K562 (cell line): ENCODE results near the gene PCBD1. TPM values are rescaled to one million over a fixed set of nuclear protein-coding genes. Genes with fewer than 3 reads are reported as not detected.

Experiments
- ATAC-seq: fragments of 200-7000 bp; cut with Tn5 transposase; 3 replicates; pipeline ENCODE4 v1.9.1; 2020; ENCODE audit warnings: moderate library complexity
- BruUV-seq: library from RNA; stranded (reverse); fragments of 400-500 nt; replicated peaks from 2 replicates; lab custom pipeline; 2021; lab: Mats Ljungman, UMichigan
- CTCF ChIA-PET: fragments of 300-600 bp; formaldehyde crosslinking; extraction: SDS; loops from one replicate; lab custom pipeline; 2021; ENCODE audit warnings: low intra/inter-chr PET ratio; lab: Yijun Ruan, JAX
- POLR2A ChIA-PET: fragments of 300-600, 350-650 bp; sonication (Branson Sonifier 250); formaldehyde crosslinking; extraction: SDS; loops from one replicate; lab custom pipeline; 2021; ENCODE audit warnings: antibody characterized with exemption, inconsistent platforms; lab: Yijun Ruan, JAX
- DNase-seq, 4 experiments: peaks; one replicate each; pipeline versions ENCODE4 v3.0.0 to v3.0.0-alpha.2; 2011 to 2018; ENCODE audit warnings: low spot score in 3 of 4, mixed read lengths in 3 of 4; ENCODE audit errors: extremely low read depth in 1 of 4
- FAIRE-seq: peaks from 2 replicates; lab custom pipeline; 2011; peaks lifted over from hg19 to GRCh38; lab: Jason Lieb, UNC
- H2AFZ ChIP-seq: 2 replicates; pipeline ENCODE4 v1.6.0; 2011; ENCODE audit warnings: low read depth, low read length, control low read depth, inconsistent platforms
- H3K27ac ChIP-seq: fragments of 200-600 bp; 3 replicates; pipeline ENCODE4 v1.8.0; 2011; ENCODE audit warnings: low read depth, mild to moderate bottlenecking, control low read depth, inconsistent platforms, low read length, moderate library complexity, mixed read lengths; ENCODE audit errors: extremely low read depth
- H3K27me3 ChIP-seq, 2 experiments: fragments of 300-600 bp in 1 of 2; 2 replicates in 1 of 2; 3 replicates in 1 of 2; pipeline versions ENCODE4 v1.6.0 to v1.8.0; 2011; ENCODE audit warnings: inconsistent platforms in 2 of 2, low read length in 2 of 2, mild to moderate bottlenecking in 1 of 2, mixed read lengths in 1 of 2, moderate library complexity in 1 of 2; ENCODE audit not compliant: control insufficient read depth in 2 of 2, insufficient read depth in 2 of 2
- H3K36me3 ChIP-seq: fragments of 300-600 bp; 3 replicates; pipeline ENCODE4 v1.8.0; 2011; ENCODE audit warnings: mild to moderate bottlenecking, low read length, inconsistent platforms; ENCODE audit not compliant: control insufficient read depth, insufficient read depth
- H3K4me1 ChIP-seq, 2 experiments: fragments of 200-600 bp in 1 of 2; replicated peaks in 1 of 2; 2 replicates in 1 of 2; 3 replicates in 1 of 2; pipeline versions ENCODE4 v1.5.1 to v1.8.0; 2011; ENCODE audit warnings: inconsistent platforms in 2 of 2, low read length in 2 of 2, mild to moderate bottlenecking in 1 of 2, mixed read lengths in 1 of 2, moderate library complexity in 1 of 2; ENCODE audit not compliant: control insufficient read depth in 2 of 2, insufficient read depth in 2 of 2
- H3K4me2 ChIP-seq: 2 replicates; pipeline ENCODE4 v1.6.1; 2011; ENCODE audit warnings: low read length, control low read depth, inconsistent platforms, mixed read lengths; ENCODE audit not compliant: insufficient read depth
- H3K4me3 ChIP-seq: fragments of 200-600 bp; sonication (generic), shearing (Covaris generic); 2 replicates; pipeline ENCODE4 v1.5.1; 2016; ENCODE audit warnings: control low read depth, inconsistent platforms
- H3K79me2 ChIP-seq: fragments of 200-600 bp; 3 replicates; pipeline ENCODE4 v1.8.0; 2011; ENCODE audit warnings: low read length, inconsistent platforms; ENCODE audit not compliant: control insufficient read depth, insufficient read depth
- H3K9ac ChIP-seq, 2 experiments: 2 replicates each; pipeline versions ENCODE4 v1.6.0 to v1.6.1; 2011; ENCODE audit warnings: low read depth in 2 of 2, low read length in 2 of 2, control low read depth in 1 of 2, inconsistent platforms in 1 of 2, mild to moderate bottlenecking in 1 of 2, mixed read lengths in 1 of 2; ENCODE audit not compliant: insufficient read depth in 1 of 2
- H3K9me1 ChIP-seq: one replicate; pipeline ENCODE4 v1.6.0; 2011; ENCODE audit warnings: inconsistent platforms, mild to moderate bottlenecking, low read length, moderate library complexity; ENCODE audit not compliant: control insufficient read depth, insufficient read depth
- H3K9me3 ChIP-seq: replicated peaks from 2 replicates; pipeline ENCODE4 v1.5.1; 2011; ENCODE audit warnings: low read depth, low read length, inconsistent platforms; ENCODE audit not compliant: control insufficient read depth, insufficient read depth
- H4K20me1 ChIP-seq: replicated peaks from 2 replicates; pipeline ENCODE4 v1.6.1; 2011; ENCODE audit warnings: low read length, inconsistent platforms, mixed read lengths; ENCODE audit not compliant: control insufficient read depth, insufficient read depth
- CC2D1A ChIP-seq: fragments of 450-650 bp; IDR thresholded peaks from 2 replicates; pipeline ENCODE4 v1.6.1; 2017; ENCODE audit warnings: mild to moderate bottlenecking
- CHD1 ChIP-seq: fragments of 200-600 bp; sonication (generic); IDR thresholded peaks from one replicate; pipeline ENCODE4 v1.6.1; 2012; ENCODE audit warnings: mild to moderate bottlenecking, moderate library complexity, low read length, inconsistent platforms
- ETV6 ChIP-seq, 3 experiments: fragments of 150-350 bp in 1 of 3; sonication (generic) in 1 of 3; formaldehyde crosslinking in 1 of 3; IDR thresholded peaks; 2 replicates each; pipeline versions ENCODE4 v1.6.1 to v1.8.0; 2014 to 2022; ENCODE audit warnings: borderline replicate concordance in 2 of 3, low read depth in 2 of 3, antibody characterized with exemption in 1 of 3, low read length in 1 of 3, mild to moderate bottlenecking in 1 of 3, missing genetic modification reagents in 1 of 3
- MEF2A ChIP-seq: IDR thresholded peaks from 2 replicates; pipeline ENCODE4 v1.6.1; 2011; ENCODE audit warnings: low read depth, mild to moderate bottlenecking, low read length, moderate library complexity; ENCODE audit not compliant: control insufficient read depth
- NELFE ChIP-seq: IDR thresholded peaks from 2 replicates; pipeline ENCODE4 v1.6.1; 2011; ENCODE audit warnings: mild to moderate bottlenecking; ENCODE audit not compliant: insufficient read depth, insufficient read length
- POLR2AphosphoS2 ChIP-seq: IDR thresholded peaks from 2 replicates; pipeline ENCODE4 v1.6.1; 2012; ENCODE audit warnings: low read length, improper control_type of control experiment
- PTRF ChIP-seq: fragments of 450-650 bp; IDR thresholded peaks from 2 replicates; pipeline ENCODE4 v1.6.1; 2016; ENCODE audit warnings: mild to moderate bottlenecking, missing genetic modification characterization, missing compliant biosample characterization
- RHOXF2B ChIP-seq: fragments of 250-450 bp; sonication (Bioruptor Pico); conservative IDR thresholded peaks from 2 replicates; pipeline ENCODE4 v1.5.1; 2021
- ZC3H8 ChIP-seq: fragments of 450-650 bp; IDR thresholded peaks from 2 replicates; pipeline ENCODE4 v1.6.1; 2017
- ZFP1 ChIP-seq: fragments of 450-650 bp; formaldehyde crosslinking; IDR thresholded peaks from 2 replicates; pipeline ENCODE4 v1.4.0; 2020; ENCODE audit warnings: mild to moderate bottlenecking, mixed read lengths
- ZNF212 ChIP-seq: fragments of 450-650 bp; formaldehyde crosslinking; IDR thresholded peaks from 2 replicates; pipeline ENCODE4 v1.4.0; 2020; ENCODE audit warnings: mild to moderate bottlenecking
- WGBS: fragments of 100-300 bp; shearing (Covaris generic); methylation state at CpG from one replicate; pipeline ENCODE4 v1.1.6; 2016; ENCODE audit warnings: low coverage, mixed read lengths; ENCODE audit not compliant: insufficient coverage; ENCODE audit errors: missing lambda C conversion rate; 5-methylcytosine and 5-hydroxymethylcytosine counted together
- in situ Hi-C: fragments of 300-500 bp; cut with MboI; formaldehyde crosslinking; loops from 4 replicates; pipeline ENCODE4 v1.15.0; 2018; ENCODE audit warnings: inconsistent platforms, mixed read lengths
- intact Hi-C: fragments of 100-400 bp; cut with micrococcal nuclease; formaldehyde crosslinking; loops from 2 replicates; pipeline ENCODE4 v1.14.2; 2022
- polyA plus RNA-seq, 8 experiments: library from polyadenylated mRNA; depleted of rRNA in 4 of 8; stranded (reverse) in 5 of 8; unstranded in 3 of 8; fragments of >200 nt; fragmentation: Nextera tagmentation in 2 of 8; fragmentation: Illumina TruSeq in 1 of 8; extraction: Ambion mirVana in 2 of 8; extraction: Trizol in 1 of 8; gene quantifications; 2 replicates each; pipeline versions ENCODE4 v1.2.1 to v1.2.3, GENCODE V29; 2011 to 2014; ENCODE audit warnings: inconsistent platforms in 1 of 8, missing spikeins in 1 of 8
- total RNA-seq, 7 experiments: library from RNA; depleted of rRNA in 6 of 7; stranded (reverse); fragments of >200 nt in 6 of 7; fragmentation: Illumina TruSeq in 2 of 7; extraction: Trizol in 2 of 7; gene quantifications; 2 replicates each; pipeline versions ENCODE4 v1.2.1 to v1.2.3, GENCODE V29; 2011 to 2021; ENCODE audit warnings: low replicate concordance in 1 of 7
- TF ChIP-seq, protein P1 (sequence below): fragments of 250-450 bp; sonication (Bioruptor Pico); IDR thresholded peaks from 2 replicates; pipeline ENCODE4 v1.5.0; 2022; ENCODE audit warnings: mild to moderate bottlenecking
- TF ChIP-seq, protein P2 (sequence below): sonication (generic); formaldehyde crosslinking; IDR thresholded peaks from 2 replicates; pipeline ENCODE4 v1.8.1; 2022; ENCODE audit warnings: missing genetic modification reagents
- TF ChIP-seq, protein P3 (sequence below): fragments of 450-650 bp; IDR thresholded peaks from 2 replicates; pipeline ENCODE4 v1.6.1; 2018; ENCODE audit warnings: mild to moderate bottlenecking, low read depth; ENCODE audit not compliant: partially characterized antibody

The PCBD1 gene
- total and polyA plus RNA-seq, 9 of the 15 experiments (the other 6 are each of a cell fraction or from before 2014, with no cell fraction given), result 14.6 to 109 (median 57.0) TPM

DNA sequence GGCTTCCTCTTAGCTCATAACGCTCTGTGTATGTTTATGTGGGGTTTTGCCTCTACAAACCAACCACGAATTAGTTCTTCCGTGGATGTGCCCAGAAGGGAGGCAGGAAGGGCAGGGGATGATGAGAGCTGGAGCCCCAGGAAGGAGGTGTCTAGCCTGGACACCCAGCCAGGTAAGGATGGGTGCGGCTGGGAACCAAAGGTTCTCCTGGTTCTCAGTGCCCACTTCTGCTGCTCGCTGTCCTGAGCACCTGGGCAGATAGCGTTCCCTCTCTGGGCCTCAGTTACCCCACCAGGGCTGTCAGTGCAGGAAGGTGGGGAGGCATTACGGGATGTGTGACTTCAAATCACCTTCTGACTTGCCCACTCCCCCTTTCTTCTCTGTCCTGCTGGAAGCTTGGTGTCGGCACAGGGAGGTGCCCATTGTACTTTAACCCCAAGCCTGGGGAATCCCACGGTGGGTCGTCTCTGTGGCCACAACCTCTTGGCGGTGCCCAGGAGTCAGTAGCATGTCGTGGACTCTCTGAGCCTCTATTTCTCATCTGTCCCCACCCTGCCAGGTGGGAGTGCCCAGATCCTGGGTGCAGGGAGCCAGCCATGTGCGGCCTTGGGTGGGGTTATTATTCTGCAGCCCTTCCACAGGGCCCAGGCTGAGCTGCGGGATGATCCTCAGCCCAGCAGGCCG is 18.7 kb upstream of the PCBD1 start:
- Histone ChIP-seq H3K27me3 (peaks cover 33 to 74% of the 10 kb centered on the region in 2 experiments), H4K20me1 (peaks cover 16% of the 10 kb centered on the region), H3K9ac (no peak overlapping the region), H3K4me1 (peaks cover 0 to 5% of the 10 kb centered on the region in 2 experiments; a peak in 3 of 5 replicates), H3K36me3 (no peaks in the 10 kb centered on the region), H3K4me2 (no peak overlapping the region), H2AFZ (no peak overlapping the region), H3K4me3 (no peak overlapping the region), H3K9me1 (no peaks in the 10 kb centered on the region), H3K9me3 (no peaks in the 10 kb centered on the region), H3K79me2 (no peaks in the 10 kb centered on the region), H3K27ac (no peak overlapping the region)
- no TSS peak for BruUV-seq
- intact Hi-C loops (no loop called here), in situ Hi-C loops (no loop called here)
- POLR2A ChIA-PET, result no interaction called here
- TF ChIP-seq, protein P1, sequence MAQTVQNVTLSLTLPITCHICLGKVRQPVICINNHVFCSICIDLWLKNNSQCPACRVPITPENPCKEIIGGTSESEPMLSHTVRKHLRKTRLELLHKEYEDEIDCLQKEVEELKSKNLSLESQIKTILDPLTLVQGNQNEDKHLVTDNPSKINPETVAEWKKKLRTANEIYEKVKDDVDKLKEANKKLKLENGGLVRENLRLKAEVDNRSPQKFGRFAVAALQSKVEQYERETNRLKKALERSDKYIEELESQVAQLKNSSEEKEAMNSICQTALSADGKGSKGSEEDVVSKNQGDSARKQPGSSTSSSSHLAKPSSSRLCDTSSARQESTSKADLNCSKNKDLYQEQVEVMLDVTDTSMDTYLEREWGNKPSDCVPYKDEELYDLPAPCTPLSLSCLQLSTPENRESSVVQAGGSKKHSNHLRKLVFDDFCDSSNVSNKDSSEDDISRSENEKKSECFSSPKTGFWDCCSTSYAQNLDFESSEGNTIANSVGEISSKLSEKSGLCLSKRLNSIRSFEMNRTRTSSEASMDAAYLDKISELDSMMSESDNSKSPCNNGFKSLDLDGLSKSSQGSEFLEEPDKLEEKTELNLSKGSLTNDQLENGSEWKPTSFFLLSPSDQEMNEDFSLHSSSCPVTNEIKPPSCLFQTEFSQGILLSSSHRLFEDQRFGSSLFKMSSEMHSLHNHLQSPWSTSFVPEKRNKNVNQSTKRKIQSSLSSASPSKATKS (CRISPR knock-in tag), result no peak
- TF ChIP-seq, protein P2, sequence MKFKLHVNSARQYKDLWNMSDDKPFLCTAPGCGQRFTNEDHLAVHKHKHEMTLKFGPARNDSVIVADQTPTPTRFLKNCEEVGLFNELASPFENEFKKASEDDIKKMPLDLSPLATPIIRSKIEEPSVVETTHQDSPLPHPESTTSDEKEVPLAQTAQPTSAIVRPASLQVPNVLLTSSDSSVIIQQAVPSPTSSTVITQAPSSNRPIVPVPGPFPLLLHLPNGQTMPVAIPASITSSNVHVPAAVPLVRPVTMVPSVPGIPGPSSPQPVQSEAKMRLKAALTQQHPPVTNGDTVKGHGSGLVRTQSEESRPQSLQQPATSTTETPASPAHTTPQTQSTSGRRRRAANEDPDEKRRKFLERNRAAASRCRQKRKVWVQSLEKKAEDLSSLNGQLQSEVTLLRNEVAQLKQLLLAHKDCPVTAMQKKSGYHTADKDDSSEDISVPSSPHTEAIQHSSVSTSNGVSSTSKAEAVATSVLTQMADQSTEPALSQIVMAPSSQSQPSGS (CRISPR knock-in tag), result no peak
- no peak for TF ChIP-seq PTRF
- TF ChIP-seq, protein P3, sequence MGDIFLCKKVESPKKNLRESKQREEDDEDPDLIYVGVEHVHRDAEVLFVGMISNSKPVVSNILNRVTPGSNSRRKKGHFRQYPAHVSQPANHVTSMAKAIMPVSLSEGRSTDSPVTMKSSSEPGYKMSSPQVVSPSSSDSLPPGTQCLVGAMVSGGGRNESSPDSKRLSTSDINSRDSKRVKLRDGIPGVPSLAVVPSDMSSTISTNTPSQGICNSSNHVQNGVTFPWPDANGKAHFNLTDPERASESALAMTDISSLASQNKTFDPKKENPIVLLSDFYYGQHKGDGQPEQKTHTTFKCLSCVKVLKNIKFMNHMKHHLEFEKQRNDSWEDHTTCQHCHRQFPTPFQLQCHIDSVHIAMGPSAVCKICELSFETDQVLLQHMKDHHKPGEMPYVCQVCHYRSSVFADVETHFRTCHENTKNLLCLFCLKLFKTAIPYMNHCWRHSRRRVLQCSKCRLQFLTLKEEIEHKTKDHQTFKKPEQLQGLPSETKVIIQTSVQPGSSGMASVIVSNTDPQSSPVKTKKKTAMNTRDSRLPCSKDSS, result no peak
- TF ChIP-seq RHOXF2B (CRISPR knock-in tag), result no peak
- TF ChIP-seq CC2D1A, result no peak
- no peak for TF ChIP-seq MEF2A
- TF ChIP-seq NELFE, result no peak
- no peak for TF ChIP-seq POLR2AphosphoS2
- TF ChIP-seq ZFP1 (CRISPR knock-in tag), result no peak
- TF ChIP-seq ZNF212 (CRISPR knock-in tag), result no peak
- no peak for TF ChIP-seq ETV6 (IDR thresholded peaks at IDR 0.05; ENCODE audit: borderline replicate concordance in 1 of 2, low read depth in 2 of 2, low read length in 1 of 2)
- TF ChIP-seq ETV6 (CRISPR knock-in tag; IDR thresholded peaks at IDR 0.05; ENCODE audit: borderline replicate concordance), result no peak
- no peak for TF ChIP-seq ZC3H8
- no peak for TF ChIP-seq CHD1
- DNase-seq, result no peak
- 2% methylated on average over 15 of the region's 15 CpGs for WGBS
- no peak for ATAC-seq
- CTCF ChIA-PET, result no interaction called here
- no peak for FAIRE-seq
